ENCODE measurements around the gene ARHGEF37. TPM values are rescaled to one million over a fixed set of nuclear protein-coding genes. Genes with fewer than 3 reads are reported as not detected.
"Not testable (repeated sequence)": the region's sequence is repeated elsewhere in the genome, so short reads cannot be mapped to it uniquely, and the experiment has no call there.

ARHGEF37 gene
- total RNA-seq, 1 donor from 2014 or later, result 4.5 TPM

DNA sequence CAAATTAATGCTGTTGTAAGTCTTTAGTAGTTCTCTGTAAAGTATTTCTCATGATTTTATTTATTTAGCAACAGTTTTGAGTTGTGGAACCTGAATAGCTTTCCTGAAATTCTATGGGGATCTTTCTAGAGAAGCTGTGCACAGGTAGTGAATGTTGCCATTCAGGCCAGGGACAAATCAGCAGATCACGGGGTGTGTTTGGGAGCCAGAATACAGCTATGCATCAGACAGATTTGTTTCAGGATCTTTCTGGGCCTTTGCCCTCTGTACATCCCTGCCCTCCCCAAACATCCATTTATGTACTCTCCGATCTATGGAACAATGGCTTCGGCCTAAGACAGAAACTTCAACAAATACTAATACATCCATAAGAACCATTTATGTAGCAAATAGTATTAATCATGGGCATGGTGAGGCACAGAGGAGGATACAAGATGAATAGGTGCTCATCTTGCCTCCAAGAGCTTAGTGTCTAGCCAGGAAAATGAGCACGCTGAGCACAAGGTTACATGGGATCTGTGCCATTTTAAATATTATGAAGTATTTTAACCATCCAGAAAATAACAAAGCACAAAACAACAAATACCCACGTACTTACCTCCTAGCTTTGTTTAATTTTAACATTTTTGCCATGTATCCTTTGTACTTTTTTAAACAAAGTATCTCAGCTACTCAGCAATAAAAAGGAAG is 13.1 kb downstream of the ARHGEF37 start:
- no peak for DNase-seq (ENCODE audit: low spot score)
- no peaks in the 10 kb centered on the region for H3K36me3 Mint-ChIP-seq (ENCODE audit: low read depth, unreplicated experiment)

DNA sequence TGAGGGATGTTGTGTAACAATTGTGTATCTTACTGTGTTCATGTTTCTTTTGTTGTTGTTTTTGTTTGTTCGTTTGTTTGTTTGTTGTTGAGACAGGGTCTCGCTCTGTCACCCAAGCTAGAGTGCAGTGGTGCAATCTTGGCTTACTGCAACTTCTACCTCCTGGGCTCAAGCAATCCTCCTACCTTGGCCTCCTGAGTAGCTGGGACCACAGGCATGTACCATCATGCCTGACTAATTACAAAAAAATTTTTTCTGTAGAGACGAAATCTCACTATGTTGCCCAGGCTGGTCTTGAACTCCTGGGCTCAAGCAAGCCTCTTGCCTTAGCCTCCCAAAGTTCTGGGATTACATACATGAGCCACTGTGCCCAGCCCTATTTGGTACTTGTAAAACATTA is 13.8 kb downstream of the ARHGEF37 start:
- not testable (repeated sequence) for H3K27me3 Mint-ChIP-seq (ENCODE audit: unreplicated experiment); H3K27ac Mint-ChIP-seq (ENCODE audit: unreplicated experiment); H3K4me3 Mint-ChIP-seq (ENCODE audit: unreplicated experiment); H3K9me3 Mint-ChIP-seq (ENCODE audit: unreplicated experiment); H3K4me1 Mint-ChIP-seq (ENCODE audit: unreplicated experiment); H3K36me3 Mint-ChIP-seq (ENCODE audit: low read depth, unreplicated experiment); DNase-seq (ENCODE audit: low spot score)

More for the DNA sequence above, 13.1 kb downstream of the ARHGEF37 start:
- Mint-ChIP-seq H3K27me3 (ENCODE audit: unreplicated experiment) (no peaks in the 10 kb centered on the region), H3K27ac (ENCODE audit: unreplicated experiment) (no peak overlapping the region), H3K4me1 (ENCODE audit: unreplicated experiment) (peaks cover 7% of the 10 kb centered on the region), H3K4me3 (ENCODE audit: unreplicated experiment) (no peak overlapping the region), H3K9me3 (ENCODE audit: unreplicated experiment) (no peaks in the 10 kb centered on the region)
- TF ChIP-seq, protein P1, sequence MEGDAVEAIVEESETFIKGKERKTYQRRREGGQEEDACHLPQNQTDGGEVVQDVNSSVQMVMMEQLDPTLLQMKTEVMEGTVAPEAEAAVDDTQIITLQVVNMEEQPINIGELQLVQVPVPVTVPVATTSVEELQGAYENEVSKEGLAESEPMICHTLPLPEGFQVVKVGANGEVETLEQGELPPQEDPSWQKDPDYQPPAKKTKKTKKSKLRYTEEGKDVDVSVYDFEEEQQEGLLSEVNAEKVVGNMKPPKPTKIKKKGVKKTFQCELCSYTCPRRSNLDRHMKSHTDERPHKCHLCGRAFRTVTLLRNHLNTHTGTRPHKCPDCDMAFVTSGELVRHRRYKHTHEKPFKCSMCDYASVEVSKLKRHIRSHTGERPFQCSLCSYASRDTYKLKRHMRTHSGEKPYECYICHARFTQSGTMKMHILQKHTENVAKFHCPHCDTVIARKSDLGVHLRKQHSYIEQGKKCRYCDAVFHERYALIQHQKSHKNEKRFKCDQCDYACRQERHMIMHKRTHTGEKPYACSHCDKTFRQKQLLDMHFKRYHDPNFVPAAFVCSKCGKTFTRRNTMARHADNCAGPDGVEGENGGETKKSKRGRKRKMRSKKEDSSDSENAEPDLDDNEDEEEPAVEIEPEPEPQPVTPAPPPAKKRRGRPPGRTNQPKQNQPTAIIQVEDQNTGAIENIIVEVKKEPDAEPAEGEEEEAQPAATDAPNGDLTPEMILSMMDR (IDR thresholded peaks at IDR 0.05; ENCODE audit: unreplicated experiment), result no peak

DNA sequence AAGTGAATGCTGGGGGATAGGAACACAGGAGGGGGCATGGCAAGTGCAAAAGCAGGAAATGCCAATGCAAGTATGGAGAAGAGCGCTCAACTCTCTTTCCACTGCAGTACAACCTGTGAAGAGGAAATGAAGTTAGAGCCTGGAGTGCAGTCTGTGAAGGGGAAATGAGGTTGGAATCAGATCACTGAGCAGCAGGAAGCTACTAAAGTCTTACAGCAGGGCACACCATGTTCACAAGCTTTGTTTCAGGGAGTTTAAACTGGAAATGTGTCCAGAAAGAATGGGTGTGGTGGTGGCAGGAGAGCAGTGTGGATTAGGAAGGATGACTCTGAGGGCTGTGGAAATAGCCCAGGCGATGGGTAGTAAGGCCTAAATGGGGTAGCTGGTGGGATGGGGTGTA is 15.4 kb downstream of the ARHGEF37 start:
- Mint-ChIP-seq H3K4me1 (ENCODE audit: unreplicated experiment) (peaks cover 7% of the 10 kb centered on the region), H3K36me3 (ENCODE audit: low read depth, unreplicated experiment) (peaks cover 4% of the 10 kb centered on the region), H3K27me3 (ENCODE audit: unreplicated experiment) (peaks cover 2% of the 10 kb centered on the region), H3K9me3 (ENCODE audit: unreplicated experiment) (no peaks in the 10 kb centered on the region), H3K4me3 (ENCODE audit: unreplicated experiment) (no peak overlapping the region), H3K27ac (ENCODE audit: unreplicated experiment) (peak overlapping the region; percentile 10)
- TF ChIP-seq, protein P1 (IDR thresholded peaks at IDR 0.05; ENCODE audit: unreplicated experiment), result no peak
- DNase-seq (ENCODE audit: low spot score), result no peak

DNA sequence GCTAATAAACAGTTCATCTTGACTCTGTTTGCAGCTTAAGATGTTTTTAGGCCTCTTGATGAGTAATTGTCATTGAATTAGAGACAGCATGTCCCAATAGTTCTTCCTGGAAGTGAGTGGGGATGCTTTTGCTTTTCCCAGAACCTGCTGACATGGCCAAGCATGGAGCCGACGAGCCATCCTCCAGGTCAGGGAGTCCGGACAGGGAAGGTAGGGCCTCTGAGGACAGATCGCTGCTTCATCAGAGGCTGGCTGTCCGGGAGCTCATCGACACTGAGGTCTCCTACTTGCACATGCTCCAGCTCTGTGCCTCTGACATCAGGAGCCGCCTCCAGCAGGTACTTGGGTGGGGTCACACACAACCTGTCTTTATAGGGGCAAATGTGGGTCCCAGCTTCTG is 16.3 kb downstream of the ARHGEF37 start:
- Mint-ChIP-seq H3K4me1 (ENCODE audit: unreplicated experiment) (peaks cover 7% of the 10 kb centered on the region), H3K36me3 (ENCODE audit: low read depth, unreplicated experiment) (peaks cover 4% of the 10 kb centered on the region), H3K4me3 (ENCODE audit: unreplicated experiment) (no peak overlapping the region), H3K27me3 (ENCODE audit: unreplicated experiment) (peaks cover 3% of the 10 kb centered on the region), H3K9me3 (ENCODE audit: unreplicated experiment) (no peaks in the 10 kb centered on the region), H3K27ac (ENCODE audit: unreplicated experiment) (no peak overlapping the region)
- no peak for DNase-seq (ENCODE audit: low spot score)
- TF ChIP-seq, protein P1 (IDR thresholded peaks at IDR 0.05; ENCODE audit: unreplicated experiment), result no peak

DNA sequence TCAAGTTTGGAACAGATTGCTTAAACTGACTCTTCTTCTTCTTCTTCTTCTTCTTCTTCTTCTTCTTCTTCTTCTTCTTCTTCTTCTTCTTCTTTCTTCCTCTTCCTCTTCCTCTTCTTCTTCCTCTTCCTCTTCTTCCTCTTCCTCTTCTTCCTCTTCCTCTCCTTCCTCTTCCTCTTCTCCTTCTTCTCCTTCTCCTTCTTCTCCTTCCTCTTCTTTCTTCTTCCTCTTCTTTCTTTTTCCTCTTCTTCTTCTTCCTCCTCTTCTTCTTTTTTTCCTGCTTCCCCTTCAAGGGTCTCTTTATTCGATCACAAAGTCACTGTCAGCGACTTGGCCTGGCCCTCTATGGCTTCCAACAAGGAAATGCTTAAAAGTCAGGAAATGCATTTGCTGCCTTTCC is 16.9 kb downstream of the ARHGEF37 start:
- H3K9me3 Mint-ChIP-seq (ENCODE audit: unreplicated experiment); H3K27me3 Mint-ChIP-seq (ENCODE audit: unreplicated experiment); DNase-seq (ENCODE audit: low spot score); H3K4me1 Mint-ChIP-seq (ENCODE audit: unreplicated experiment); H3K4me3 Mint-ChIP-seq (ENCODE audit: unreplicated experiment); H3K36me3 Mint-ChIP-seq (ENCODE audit: low read depth, unreplicated experiment): not testable (repeated sequence)
- H3K27ac Mint-ChIP-seq (ENCODE audit: unreplicated experiment), result peak overlapping the region; percentile 44

DNA sequence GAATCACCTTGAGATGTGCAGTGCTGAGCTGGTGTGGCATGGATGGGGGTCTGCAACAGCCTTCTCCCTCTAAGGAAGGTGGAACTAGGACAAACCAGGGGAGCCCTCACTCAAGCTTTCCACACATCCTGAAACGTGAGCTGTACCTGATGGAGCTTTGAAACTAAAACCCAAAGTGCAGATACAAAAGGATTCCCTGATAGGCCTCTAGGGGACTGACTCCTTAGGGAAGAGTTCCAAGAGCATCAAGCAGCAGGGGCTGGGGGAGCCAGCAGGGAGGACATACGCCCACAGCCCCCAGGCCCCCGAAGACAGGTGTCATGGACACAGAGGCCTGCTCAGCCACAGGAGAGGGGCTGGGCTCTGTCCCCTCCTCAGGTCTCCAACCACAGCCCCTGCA is 17.7 kb downstream of the ARHGEF37 start:
- no peak overlapping the region for H3K4me3 Mint-ChIP-seq (ENCODE audit: unreplicated experiment)
- peaks cover 7% of the 10 kb centered on the region for H3K4me1 Mint-ChIP-seq (ENCODE audit: unreplicated experiment)
- no peak for DNase-seq (ENCODE audit: low spot score)
- peaks cover 4% of the 10 kb centered on the region for H3K36me3 Mint-ChIP-seq (ENCODE audit: low read depth, unreplicated experiment)
- H3K9me3 Mint-ChIP-seq (ENCODE audit: unreplicated experiment), result no peaks in the 10 kb centered on the region
- H3K27ac Mint-ChIP-seq (ENCODE audit: unreplicated experiment), result no peak overlapping the region
- TF ChIP-seq, protein P1 (IDR thresholded peaks at IDR 0.05; ENCODE audit: unreplicated experiment), result no peak
- H3K27me3 Mint-ChIP-seq (ENCODE audit: unreplicated experiment), result peaks cover 3% of the 10 kb centered on the region

Measured in endothelial cell (in vitro differentiated cells).